GM21381 (cell line): ENCODE results near the gene CCDC63.

Source experiments
- ATAC-seq: cut with Tn5 transposase; IDR thresholded peaks from one replicate; pipeline ENCODE4 v1.9.1; 2021; ENCODE audit warnings: mild to moderate bottlenecking, moderate library complexity; ENCODE audit not compliant: unreplicated experiment

CCDC63 gene

GRCh38 chr12:110920324-110920910 lies 73.6 kb downstream of the CCDC63 start, which contains the start of gene MYL2:
Gene MYL2, minus strand, starts transcription at chr12:110920579. Its CDS starts 50 bp downstream, at chr12:110920529.
- ATAC-seq = no peak

GRCh38 chr12:110921262-110921661 lies 74.5 kb downstream of the CCDC63 start:
- ATAC-seq = no peak

- no peak for ATAC-seq
These were observed 75.9 kb downstream of the CCDC63 start for GRCh38 chr12:110922652-110923051.

GRCh38 chr12:110923192-110923591 lies 76.4 kb downstream of the CCDC63 start:
- ATAC-seq = no peak

- ATAC-seq = no peak
These were observed 77.0 kb downstream of the CCDC63 start for GRCh38 chr12:110923692-110924334.

- no peak for ATAC-seq
These were observed 80.8 kb downstream of the CCDC63 start for GRCh38 chr12:110927546-110927945.

- no peak for ATAC-seq
These were observed 81.9 kb downstream of the CCDC63 start for GRCh38 chr12:110928700-110929099.

- ATAC-seq = no peak
These were observed 83.0 kb downstream of the CCDC63 start for GRCh38 chr12:110929818-110930217.

GRCh38 chr12:110930348-110931314 lies 83.8 kb downstream of the CCDC63 start:
- ATAC-seq = no peak

- no peak for ATAC-seq
These were observed 84.5 kb downstream of the CCDC63 start for GRCh38 chr12:110931315-110931728.

- no peak for ATAC-seq
These were observed 85.3 kb downstream of the CCDC63 start for GRCh38 chr12:110932046-110932445.

GRCh38 chr12:110933326-110933974 lies 86.7 kb downstream of the CCDC63 start:
- no peak for ATAC-seq

- no peak for ATAC-seq
These were observed 87.5 kb downstream of the CCDC63 start for GRCh38 chr12:110934093-110934852.

GRCh38 chr12:110935588-110935987 lies 88.8 kb downstream of the CCDC63 start:
- ATAC-seq = no peak

GRCh38 chr12:110936367-110937103 lies 89.7 kb downstream of the CCDC63 start:
- no peak for ATAC-seq

- ATAC-seq = no peak
These were observed 90.4 kb downstream of the CCDC63 start for GRCh38 chr12:110937104-110937641.

- no peak for ATAC-seq
These were observed 93.5 kb downstream of the CCDC63 start for GRCh38 chr12:110940296-110940695.

GRCh38 chr12:110940933-110941332 lies 94.1 kb downstream of the CCDC63 start:
- ATAC-seq = no peak

- no peak for ATAC-seq
These were observed 94.6 kb downstream of the CCDC63 start for GRCh38 chr12:110941391-110941790.
